Measurements from ENCODE around the gene CKAP2L.
"Not testable (repeated sequence)": the region's sequence is repeated elsewhere in the genome, so short reads cannot be mapped to it uniquely, and the experiment has no call there.

The CKAP2L gene

GRCh38 chr2:112722816-112723546 is 41.4 kb downstream of the CKAP2L start:
- no peak for DNase-seq (ENCODE audit: low spot score)
- in situ Hi-C loops (cut with MboI; ENCODE audit: low sequenced_read_pairs, unreplicated experiment), result loop anchor here (10.0 to 25.0 kb wide), 2 partner anchors 98 to 661 kb away; partner anchors contain the start of gene TMEM87B
- TF ChIP-seq CTCF (IDR thresholded peaks at IDR 0.05; ENCODE audit: borderline replicate concordance, control extremely low read depth, extremely low read depth, insufficient read depth, missing control alignments), result no peak

GRCh38 chr2:112721819-112722522 is 42.4 kb downstream of the CKAP2L start:
- in situ Hi-C loops (cut with MboI; ENCODE audit: low sequenced_read_pairs, unreplicated experiment), result loop anchor here (10.0 to 25.0 kb wide), 2 partner anchors 97 to 660 kb away; partner anchors contain the start of gene TMEM87B

GRCh38 chr2:112720785-112721184 is 43.6 kb downstream of the CKAP2L start, which contains the start of gene NT5DC4:
Gene NT5DC4 (plus strand): TSS chr2:112721020. CDS start chr2:112721080, 60 bp downstream.
- in situ Hi-C loops (cut with MboI; ENCODE audit: low sequenced_read_pairs, unreplicated experiment), result loop anchor here (10.0 to 25.0 kb wide), 2 partner anchors 96 to 658 kb away; partner anchors contain the start of gene TMEM87B

More at GRCh38 chr2:112721819-112722522, 42.4 kb downstream of the CKAP2L start:
- TF ChIP-seq CTCF (IDR thresholded peaks at IDR 0.05; ENCODE audit: borderline replicate concordance, control extremely low read depth, extremely low read depth, insufficient read depth, missing control alignments), result no peak
- no peak for DNase-seq (ENCODE audit: low spot score)

GRCh38 chr2:112718863-112719370 is 45.5 kb downstream of the CKAP2L start:
- no peak for TF ChIP-seq CTCF (IDR thresholded peaks at IDR 0.05; ENCODE audit: borderline replicate concordance, control extremely low read depth, extremely low read depth, insufficient read depth, missing control alignments)
- in situ Hi-C loops (cut with MboI; ENCODE audit: low sequenced_read_pairs, unreplicated experiment), result loop anchor here (25.0 kb wide), 1 partner anchor 657 kb away; the partner anchor contains the start of gene TMEM87B

More at GRCh38 chr2:112720785-112721184, 43.6 kb downstream of the CKAP2L start, which contains the start of gene NT5DC4:
- TF ChIP-seq CTCF (IDR thresholded peaks at IDR 0.05; ENCODE audit: borderline replicate concordance, control extremely low read depth, extremely low read depth, insufficient read depth, missing control alignments), result no peak
- DNase-seq (ENCODE audit: low spot score), result no peak

GRCh38 chr2:112716826-112717352 is 47.5 kb downstream of the CKAP2L start:
- not testable (repeated sequence) for DNase-seq (ENCODE audit: low spot score)

More at GRCh38 chr2:112718863-112719370, 45.5 kb downstream of the CKAP2L start:
- no peak for DNase-seq (ENCODE audit: low spot score)

GRCh38 chr2:112716094-112716493 is 48.3 kb downstream of the CKAP2L start:
- in situ Hi-C loops (cut with MboI; ENCODE audit: low sequenced_read_pairs, unreplicated experiment), result loop anchor here (25.0 kb wide), 1 partner anchor 654 kb away; the partner anchor contains the start of gene TMEM87B
- not testable (repeated sequence) for DNase-seq (ENCODE audit: low spot score)

More at GRCh38 chr2:112716826-112717352, 47.5 kb downstream of the CKAP2L start:
- in situ Hi-C loops (cut with MboI; ENCODE audit: low sequenced_read_pairs, unreplicated experiment), result loop anchor here (25.0 kb wide), 1 partner anchor 655 kb away; the partner anchor contains the start of gene TMEM87B

Data from GM13976 (cell line).